OCI-LY1 (cell line): ENCODE results near the gene OR5AU1.

Source experiments
- H2AFZ ChIP-seq: fragments of 200-600 bp; sonication (generic), shearing (Covaris generic); 2 replicates; pipeline ENCODE4 v1.6.0; 2014; ENCODE audit warnings: antibody characterized with exemption, mild to moderate bottlenecking, low read length
- H3F3A ChIP-seq: fragments of 200-600 bp; sonication (generic), shearing (Covaris generic); 2 replicates; pipeline ENCODE4 v1.6.0; 2014; ENCODE audit warnings: mild to moderate bottlenecking, antibody characterized with exemption, low read length, moderate library complexity; ENCODE audit not compliant: insufficient read depth
- H3K27ac ChIP-seq: fragments of 200-600 bp; sonication (generic); 2 replicates; pipeline ENCODE4 v1.5.1; 2014; ENCODE audit warnings: low read length, mixed run types, mild to moderate bottlenecking, low read depth; ENCODE audit not compliant: poor library complexity, severe bottlenecking
- H3K27me3 ChIP-seq: fragments of 200-600 bp; sonication (generic); 2 replicates; pipeline ENCODE4 v1.6.0; 2014; ENCODE audit warnings: antibody characterized with exemption, mild to moderate bottlenecking, low read length, moderate library complexity; ENCODE audit not compliant: insufficient read depth
- H3K36me3 ChIP-seq: fragments of 200-600 bp; sonication (generic); 2 replicates; pipeline ENCODE4 v1.6.1; 2014; ENCODE audit warnings: mild to moderate bottlenecking, antibody characterized with exemption, low read length, moderate library complexity, mixed read lengths; ENCODE audit not compliant: insufficient read depth
- H3K4me1 ChIP-seq: fragments of 200-600 bp; sonication (generic); 2 replicates; pipeline ENCODE4 v1.5.1; 2014; ENCODE audit warnings: mild to moderate bottlenecking, low read length, moderate library complexity; ENCODE audit not compliant: insufficient read depth, severe bottlenecking
- H3K4me2 ChIP-seq: fragments of 200-600 bp; sonication (generic), shearing (Covaris generic); 2 replicates; pipeline ENCODE4 v1.6.1; 2014; ENCODE audit warnings: low read length
- H3K4me3 ChIP-seq: fragments of 200-600 bp; sonication (generic); 2 replicates; pipeline ENCODE4 v1.5.1; 2014; ENCODE audit warnings: low read length, low read depth, mild to moderate bottlenecking, mixed read lengths; ENCODE audit not compliant: poor library complexity, severe bottlenecking
- H3K79me2 ChIP-seq: fragments of 200-600 bp; shearing (Covaris generic); 2 replicates; pipeline ENCODE4 v1.6.1; 2016; ENCODE audit warnings: mixed run types, low read length, mixed read lengths; ENCODE audit not compliant: insufficient read depth
- H3K9ac ChIP-seq: fragments of 200-600 bp; sonication (generic), shearing (Covaris generic); 2 replicates; pipeline ENCODE4 v1.6.1; 2014; ENCODE audit warnings: mild to moderate bottlenecking, low read length, mixed read lengths
- H3K9me2 ChIP-seq: fragments of 200-600 bp; sonication (generic), shearing (Covaris generic); 2 replicates; pipeline ENCODE4 v1.6.1; 2014; ENCODE audit warnings: low read depth, mild to moderate bottlenecking, low read length, mixed read lengths
- H3K9me3 ChIP-seq: fragments of 200-600 bp; shearing (Covaris generic); 2 replicates; pipeline ENCODE4 v1.6.1; 2014; ENCODE audit warnings: low read length, mixed read lengths
- H4K20me1 ChIP-seq: fragments of 200-600 bp; sonication (generic), shearing (Covaris generic); 2 replicates; pipeline ENCODE4 v1.6.0; 2016; ENCODE audit warnings: mild to moderate bottlenecking, low read length; ENCODE audit not compliant: insufficient read depth
- EZH2 ChIP-seq: fragments of 200-600 bp; sonication (generic), shearing (Covaris generic); IDR thresholded peaks from 2 replicates; pipeline ENCODE4 v1.8.0; 2017; ENCODE audit warnings: borderline replicate concordance, mixed run types, mild to moderate bottlenecking, antibody characterized with exemption, low read length, moderate library complexity, mixed read lengths
- TF ChIP-seq, protein P1 (sequence below): fragments of 200-600 bp; sonication (generic), shearing (Covaris generic); IDR thresholded peaks from 2 replicates; pipeline ENCODE4 v1.5.1; 2017; ENCODE audit warnings: mild to moderate bottlenecking, antibody characterized with exemption, low read length, moderate library complexity, mixed read lengths

OR5AU1 gene

DNA sequence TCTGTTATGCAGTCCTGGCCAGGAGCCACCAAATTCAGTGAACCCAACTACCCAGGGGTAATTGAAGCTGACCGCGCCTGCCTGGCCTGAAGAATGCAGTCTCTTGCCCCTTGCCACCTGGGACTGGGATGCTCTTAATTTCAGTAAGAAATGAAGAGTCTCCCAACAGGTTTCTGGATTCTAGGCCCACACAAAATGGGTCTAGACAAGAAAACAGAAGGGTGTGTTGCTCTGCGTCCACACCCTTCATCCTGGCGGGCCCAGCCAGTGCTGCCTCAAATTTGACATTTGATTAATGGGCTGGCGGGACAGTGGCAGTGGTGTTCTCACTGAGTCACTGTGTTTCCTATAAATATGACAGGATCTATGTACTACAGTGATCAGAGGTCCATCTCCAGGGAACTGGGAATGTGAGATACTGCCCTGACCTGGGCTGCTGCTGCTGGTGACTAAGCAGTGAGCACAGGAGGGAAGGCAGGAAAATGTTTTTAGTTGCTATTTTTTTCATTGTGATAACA, 48.5 kb downstream of the OR5AU1 start:
- H3K4me3 ChIP-seq: no peak overlapping the region
- H3K9me3 ChIP-seq: no peaks in the 10 kb centered on the region
- TF ChIP-seq, protein P1, sequence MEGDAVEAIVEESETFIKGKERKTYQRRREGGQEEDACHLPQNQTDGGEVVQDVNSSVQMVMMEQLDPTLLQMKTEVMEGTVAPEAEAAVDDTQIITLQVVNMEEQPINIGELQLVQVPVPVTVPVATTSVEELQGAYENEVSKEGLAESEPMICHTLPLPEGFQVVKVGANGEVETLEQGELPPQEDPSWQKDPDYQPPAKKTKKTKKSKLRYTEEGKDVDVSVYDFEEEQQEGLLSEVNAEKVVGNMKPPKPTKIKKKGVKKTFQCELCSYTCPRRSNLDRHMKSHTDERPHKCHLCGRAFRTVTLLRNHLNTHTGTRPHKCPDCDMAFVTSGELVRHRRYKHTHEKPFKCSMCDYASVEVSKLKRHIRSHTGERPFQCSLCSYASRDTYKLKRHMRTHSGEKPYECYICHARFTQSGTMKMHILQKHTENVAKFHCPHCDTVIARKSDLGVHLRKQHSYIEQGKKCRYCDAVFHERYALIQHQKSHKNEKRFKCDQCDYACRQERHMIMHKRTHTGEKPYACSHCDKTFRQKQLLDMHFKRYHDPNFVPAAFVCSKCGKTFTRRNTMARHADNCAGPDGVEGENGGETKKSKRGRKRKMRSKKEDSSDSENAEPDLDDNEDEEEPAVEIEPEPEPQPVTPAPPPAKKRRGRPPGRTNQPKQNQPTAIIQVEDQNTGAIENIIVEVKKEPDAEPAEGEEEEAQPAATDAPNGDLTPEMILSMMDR: no peak
- no peak for TF ChIP-seq EZH2
- no peaks in the 10 kb centered on the region for H3K79me2 ChIP-seq
- no peak overlapping the region for H3K4me2 ChIP-seq
- no peaks in the 10 kb centered on the region for H4K20me1 ChIP-seq
- no peak overlapping the region for H3K9ac ChIP-seq
- peaks cover 24% of the 10 kb centered on the region for H3K4me1 ChIP-seq
- no peaks in the 10 kb centered on the region for H3K36me3 ChIP-seq
- peaks cover 4% of the 10 kb centered on the region; the same call in 1 of the 2 replicates for H3K27me3 ChIP-seq
- H2AFZ ChIP-seq: no peak overlapping the region
- no peaks in the 10 kb centered on the region for H3F3A ChIP-seq
- no peaks in the 10 kb centered on the region for H3K9me2 ChIP-seq
- no peak overlapping the region for H3K27ac ChIP-seq

DNA sequence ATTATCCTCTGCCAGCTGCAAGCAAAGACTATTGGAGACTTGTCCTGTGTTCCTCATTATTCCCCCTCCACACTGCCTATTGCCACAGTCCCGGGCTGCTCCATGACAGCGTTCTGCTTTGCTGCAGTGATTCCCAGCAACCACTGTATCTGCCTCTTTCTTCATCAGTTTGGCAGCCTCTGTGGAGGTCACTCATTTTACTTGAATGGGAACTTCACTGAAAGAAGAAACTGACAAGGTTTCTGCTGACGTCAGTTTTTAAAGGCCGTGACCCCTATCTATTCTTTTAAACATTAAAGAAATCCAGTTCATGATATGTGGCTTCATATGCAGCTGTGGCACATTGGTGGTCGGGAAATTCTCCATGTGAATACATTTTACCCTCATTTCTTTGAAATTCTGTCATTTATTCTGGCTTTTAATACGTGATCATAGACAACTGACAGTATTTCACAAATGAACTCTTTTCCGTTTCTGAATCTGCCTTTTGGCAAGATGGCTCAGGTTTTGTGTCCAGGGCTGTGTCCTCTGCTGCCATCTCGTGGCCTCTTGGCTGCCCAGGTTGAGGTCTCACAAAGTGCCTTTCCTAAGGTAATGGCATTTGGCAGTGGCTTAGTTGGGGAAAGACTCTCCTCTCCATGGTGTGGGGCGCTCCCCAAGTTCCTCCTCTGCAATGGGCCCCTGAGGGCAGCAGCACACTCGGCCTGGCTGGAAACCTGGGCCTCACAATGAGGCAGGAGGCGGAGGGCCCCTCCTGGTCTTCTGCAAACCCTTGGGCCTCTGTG, 49.2 kb downstream of the OR5AU1 start:
- Histone ChIP-seq H3F3A (no peaks in the 10 kb centered on the region), H3K27ac (no peak overlapping the region), H3K36me3 (no peaks in the 10 kb centered on the region), H3K4me1 (peaks cover 24% of the 10 kb centered on the region), H3K79me2 (no peaks in the 10 kb centered on the region), H3K9me2 (no peaks in the 10 kb centered on the region), H3K4me3 (no peak overlapping the region), H3K9ac (no peak overlapping the region), H2AFZ (peak overlapping the region; percentile 65; the same call in 1 of the 2 replicates), H3K4me2 (peak overlapping the region; percentile 38), H3K27me3 (peaks cover 4% of the 10 kb centered on the region; the same call in 1 of the 2 replicates), H3K9me3 (no peaks in the 10 kb centered on the region), H4K20me1 (no peaks in the 10 kb centered on the region)
- no peak for TF ChIP-seq EZH2
- TF ChIP-seq, protein P1: peak; percentile 84

DNA sequence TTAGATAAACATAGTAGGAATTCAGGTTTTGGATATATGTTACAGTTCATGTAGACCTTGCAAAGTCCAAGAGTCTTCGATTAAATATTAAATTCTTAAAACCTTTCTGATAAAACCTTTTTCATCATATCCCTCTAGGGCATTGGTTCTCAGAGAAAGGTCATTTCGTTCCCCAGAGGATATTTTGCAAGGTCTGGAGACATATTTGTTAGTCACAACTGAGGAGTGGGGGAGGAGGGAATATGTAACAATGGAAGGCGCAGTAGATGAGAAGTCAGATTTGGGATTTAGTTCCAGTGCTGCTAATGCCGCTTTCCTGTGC, 49.7 kb downstream of the OR5AU1 start:
- Histone ChIP-seq H2AFZ (no peak overlapping the region), H3K27ac (no peak overlapping the region), H3K9me2 (no peaks in the 10 kb centered on the region), H3K4me2 (no peak overlapping the region), H4K20me1 (no peaks in the 10 kb centered on the region), H3K36me3 (no peaks in the 10 kb centered on the region), H3K27me3 (peaks cover 4% of the 10 kb centered on the region; the same call in 1 of the 2 replicates), H3K79me2 (no peaks in the 10 kb centered on the region), H3K4me1 (peaks cover 24% of the 10 kb centered on the region), H3K9me3 (no peaks in the 10 kb centered on the region), H3K9ac (no peak overlapping the region), H3F3A (no peaks in the 10 kb centered on the region), H3K4me3 (no peak overlapping the region)
- TF ChIP-seq, protein P1: no peak
- no peak for TF ChIP-seq EZH2
